Lung (tissue), 12 donors: ENCODE data around the gene PIPOX. TPM values are rescaled to one million over a fixed set of nuclear protein-coding genes. Genes with fewer than 3 reads are reported as not detected.

Experiments used
- ATAC-seq: fragments of 200-7000 bp; cut with Tn5 transposase; one replicate; pipeline ENCODE4 v1.9.1; 2020; ENCODE audit warnings: moderate number of reproducible peaks; ENCODE audit not compliant: insufficient read depth, low FRiP score
- DNase-seq, 3 donors: peaks; one replicate each; pipeline ENCODE4 v3.0.0-alpha.2; 2013 to 2017
- H3K27ac ChIP-seq, 2 donors: one replicate each; pipeline ENCODE4 v1.5.1; 2013; ENCODE audit warnings: mild to moderate bottlenecking in 2 of 2, moderate library complexity in 2 of 2, control low read depth in 1 of 2, inconsistent platforms in 1 of 2, low read depth in 1 of 2, low read length in 1 of 2
- H3K27me3 ChIP-seq, 3 donors: one replicate each; pipeline ENCODE4 v1.5.1; 2013; ENCODE audit warnings: low read length in 2 of 3; ENCODE audit not compliant: control insufficient read depth in 3 of 3, insufficient read depth in 3 of 3
- H3K36me3 ChIP-seq, 4 donors: one replicate each; pipeline ENCODE4 v1.5.1; 2013; ENCODE audit warnings: low read length in 4 of 4, mild to moderate bottlenecking in 1 of 4, moderate library complexity in 1 of 4; ENCODE audit not compliant: control insufficient read depth in 4 of 4, insufficient read depth in 4 of 4
- H3K4me1 ChIP-seq, 5 donors: one replicate each; pipeline ENCODE4 v1.5.1; 2013; ENCODE audit warnings: low read length in 5 of 5, mild to moderate bottlenecking in 2 of 5, moderate library complexity in 1 of 5; ENCODE audit not compliant: control insufficient read depth in 5 of 5, insufficient read depth in 5 of 5
- H3K4me3 ChIP-seq: one replicate; pipeline ENCODE4 v1.5.1; 2013; ENCODE audit warnings: mild to moderate bottlenecking, control low read depth, moderate library complexity
- H3K9ac ChIP-seq, 2 donors: one replicate each; pipeline ENCODE4 v1.5.1; 2013; ENCODE audit warnings: low read length in 2 of 2, control low read depth in 1 of 2; ENCODE audit not compliant: insufficient read depth in 1 of 2
- H3K9me3 ChIP-seq, 4 donors: one replicate each; pipeline ENCODE4 v1.5.1; 2013; ENCODE audit warnings: low read length in 3 of 4, mild to moderate bottlenecking in 1 of 4, moderate library complexity in 1 of 4; ENCODE audit not compliant: control insufficient read depth in 4 of 4, insufficient read depth in 3 of 4
- CTCF ChIP-seq: IDR thresholded peaks from 2 replicates; pipeline ENCODE4 v1.5.1; 2012; ENCODE audit warnings: mild to moderate bottlenecking; ENCODE audit errors: control extremely low read depth, extremely low read depth
- WGBS, 2 donors: extraction: QIAGEN DNeasy Blood & Tissue Kit; methylation state at CpG; one replicate each; pipeline ENCODE4 v1.1.7; 2013; 5-methylcytosine and 5-hydroxymethylcytosine counted together
- polyA plus RNA-seq, 2 donors: library from polyadenylated mRNA; stranded (reverse); fragments of 200-250 nt; gene quantifications; one replicate each; pipeline ENCODE4 v1.2.1, GENCODE V29; 2013
- total RNA-seq, 2 donors: library from RNA; depleted of rRNA in 1 of 2; stranded (reverse); fragments of >200 nt in 1 of 2; gene quantifications; one replicate each; pipeline ENCODE4 v1.2.1, GENCODE V29; 2014 to 2021
- donor health status: control.
- donor health status: control.
- donor health status: Bipolar disorder and iron deficiency.
- donor health status: healthy.
- donor health status: DM: yes; HTN: yes; CAD: no.

PIPOX gene
- total and polyA plus RNA-seq, 4 donors = 0.27 to 1.9 (median 0.91) TPM

GRCh38 chr17:29016345-29017210 is 26.4 kb upstream of the PIPOX start:
- no peak overlapping the region for H3K9ac ChIP-seq
- H3K27me3 ChIP-seq = peaks cover 4 to 44% (median 27%) of the 10 kb centered on the region in 3 donors
- ATAC-seq = no peak
- DNase-seq = no peak
- H3K9me3 ChIP-seq = no peaks in the 10 kb centered on the region
- no peak for TF ChIP-seq CTCF
- WGBS, 2 donors = 58 to 70% methylated on average over 13 of the region's 13 CpGs
- peaks cover 0 to 8% (median 0%) of the 10 kb centered on the region in 5 donors for H3K4me1 ChIP-seq
- H3K4me3 ChIP-seq = no peak overlapping the region
- H3K36me3 ChIP-seq = no peaks in the 10 kb centered on the region
- no peak overlapping the region for H3K27ac ChIP-seq

- 30 to 37% methylated on average over 6 of the region's 6 CpGs for WGBS, 2 donors
- Histone ChIP-seq H3K4me1 (peaks cover 0 to 8% (median 0%) of the 10 kb centered on the region in 5 donors), H3K27ac (no peak overlapping the region), H3K36me3 (no peaks in the 10 kb centered on the region), H3K4me3 (no peak overlapping the region), H3K9me3 (no peaks in the 10 kb centered on the region), H3K27me3 (peaks cover 4 to 46% (median 27%) of the 10 kb centered on the region in 3 donors), H3K9ac (no peak overlapping the region)
- DNase-seq = no peak
- TF ChIP-seq CTCF = no peak
- no peak for ATAC-seq
Observed at GRCh38 chr17:29018788-29019474, 24.0 kb upstream of the PIPOX start.

GRCh38 chr17:29019475-29020181 is 23.3 kb upstream of the PIPOX start:
- H3K27ac ChIP-seq = no peak overlapping the region
- no peak for TF ChIP-seq CTCF
- DNase-seq = no peak
- peaks cover 4 to 52% (median 27%) of the 10 kb centered on the region in 3 donors for H3K27me3 ChIP-seq
- no peak for ATAC-seq
- no peaks in the 10 kb centered on the region for H3K9me3 ChIP-seq
- WGBS, 2 donors = 4 to 6% methylated on average over 37 to 39 of the region's 39 CpGs
- H3K9ac ChIP-seq = no peak overlapping the region
- no peak overlapping the region for H3K4me3 ChIP-seq
- no peaks in the 10 kb centered on the region for H3K36me3 ChIP-seq
- H3K4me1 ChIP-seq = peaks cover 0 to 8% (median 0%) of the 10 kb centered on the region in 5 donors
